COLO829 (cell line): Measurements from ENCODE around the gene GANAB.
"Not testable (repeated sequence)": the region's sequence is repeated elsewhere in the genome, so short reads cannot be mapped to it uniquely, and the experiment has no call there.

Source experiments
- DNase-seq: peaks from one replicate; pipeline ENCODE4 v3.0.0; 2012; ENCODE audit warnings: low spot score

The GANAB gene

DNA sequence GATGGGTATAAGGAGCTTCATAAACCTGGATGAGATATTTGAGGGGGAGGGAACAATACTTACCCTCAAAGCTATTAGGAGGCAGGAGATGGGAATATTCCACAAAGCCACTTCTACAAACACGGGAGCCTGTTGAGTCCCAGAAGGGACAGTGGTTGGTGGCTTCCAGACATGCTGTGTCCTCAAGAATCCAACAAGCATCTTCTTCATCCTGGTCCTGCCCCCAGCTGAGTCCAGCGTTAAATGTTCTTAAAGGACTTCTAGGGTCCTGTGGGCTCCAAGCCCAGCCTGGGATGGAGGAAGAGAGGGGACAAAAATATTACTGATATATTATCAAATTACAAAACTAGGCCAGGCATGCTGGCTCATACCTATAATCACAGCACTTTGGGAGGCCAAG, 21.0 kb upstream of the GANAB start:
- DNase-seq, result no peak

DNA sequence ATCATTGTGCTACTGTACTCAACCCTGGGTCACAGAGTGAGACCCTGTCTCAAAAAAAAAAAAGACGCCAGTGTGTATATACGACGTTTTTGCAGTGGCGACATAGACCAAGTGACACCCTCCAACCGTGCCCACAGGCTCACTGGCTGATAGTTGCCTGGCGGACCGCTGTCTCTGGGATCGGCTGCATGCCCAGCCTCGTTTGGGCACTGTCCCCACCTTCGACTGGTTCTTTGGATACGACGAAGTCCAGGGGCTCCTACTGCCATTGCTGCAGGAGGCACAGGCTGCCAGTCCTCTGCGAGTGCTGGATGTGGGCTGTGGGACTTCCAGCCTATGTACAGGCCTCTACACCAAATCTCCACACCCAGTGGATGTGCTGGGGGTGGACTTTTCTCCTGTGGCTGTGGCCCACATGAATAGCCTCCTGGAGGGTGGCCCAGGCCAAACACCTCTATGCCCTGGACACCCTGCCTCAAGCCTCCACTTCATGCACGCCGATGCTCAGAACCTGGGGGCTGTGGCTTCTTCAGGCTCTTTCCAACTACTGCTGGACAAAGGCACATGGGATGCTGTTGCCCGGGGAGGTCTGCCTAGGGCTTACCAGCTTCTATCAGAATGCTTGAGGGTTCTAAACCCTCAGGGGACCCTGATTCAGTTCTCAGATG, 20.0 kb upstream of the GANAB start:
- DNase-seq, result no peak

GRCh38 chr11:62665599-62666258, 19.3 kb upstream of the GANAB start:
- no peak for DNase-seq

- peak; percentile 93 for DNase-seq
These were observed 18.7 kb upstream of the GANAB start, which contains the start of the genes C11orf98 and CSKMT for GRCh38 chr11:62665075-62665598. Gene C11orf98 (minus strand): TSS chr11:62665210. CDS start chr11:62665169, 41 bp downstream. Gene CSKMT (plus strand): TSS chr11:62665312. CDS start chr11:62665880, 568 bp downstream.

- DNase-seq, result no peak
These were observed 18.1 kb upstream of the GANAB start for GRCh38 chr11:62664405-62665074.

DNA sequence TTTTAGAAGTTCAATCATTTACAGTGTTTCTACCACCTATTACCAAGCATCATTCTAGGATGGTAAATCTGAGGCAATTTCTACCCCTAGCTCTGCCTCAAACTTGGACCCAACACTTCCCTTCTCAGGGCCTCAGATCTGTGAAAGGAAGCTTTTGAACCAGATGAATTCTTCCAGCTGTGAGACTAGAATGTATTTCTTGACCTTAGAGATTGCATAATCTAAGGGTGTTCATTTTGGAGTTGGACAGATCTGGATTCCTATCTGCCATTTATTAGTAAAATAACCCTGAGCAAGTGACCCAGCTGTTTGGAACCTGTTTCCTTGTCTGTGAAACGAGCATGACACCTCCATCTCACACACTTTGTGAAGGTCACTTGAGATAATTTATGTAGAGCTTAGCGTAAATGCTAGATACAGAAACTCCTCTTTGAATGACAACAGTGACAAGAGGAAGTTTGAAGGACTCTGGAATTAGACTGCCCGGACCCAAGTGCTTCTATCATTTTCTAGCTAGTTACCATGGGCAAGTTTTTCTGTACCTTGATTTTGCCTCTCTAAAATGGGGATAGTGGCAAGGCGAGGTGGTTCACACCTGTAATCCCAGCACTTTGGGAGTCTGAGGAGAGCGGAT, 10.5 kb upstream of the GANAB start:
- no peak for DNase-seq

DNA sequence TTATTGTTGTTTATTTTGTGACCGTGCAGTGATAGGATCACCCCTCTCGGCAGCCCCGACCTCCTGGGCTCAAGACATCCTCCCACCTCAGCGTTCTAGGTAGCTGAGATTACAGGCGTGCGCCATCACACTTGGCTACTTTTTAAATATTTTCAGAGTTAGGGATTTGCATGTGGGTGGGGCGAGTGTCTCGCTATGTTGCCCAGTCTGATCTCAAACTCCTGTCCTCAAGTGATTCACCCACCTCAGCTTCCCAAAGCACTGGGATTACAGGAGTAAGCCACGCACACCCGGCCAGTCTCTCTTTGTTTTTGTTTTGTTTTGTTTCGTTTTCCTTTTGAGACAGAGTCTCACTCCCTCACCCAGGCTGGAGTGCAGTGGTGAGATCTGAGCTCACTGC, 7.9 kb upstream of the GANAB start:
- no peak for DNase-seq

DNA sequence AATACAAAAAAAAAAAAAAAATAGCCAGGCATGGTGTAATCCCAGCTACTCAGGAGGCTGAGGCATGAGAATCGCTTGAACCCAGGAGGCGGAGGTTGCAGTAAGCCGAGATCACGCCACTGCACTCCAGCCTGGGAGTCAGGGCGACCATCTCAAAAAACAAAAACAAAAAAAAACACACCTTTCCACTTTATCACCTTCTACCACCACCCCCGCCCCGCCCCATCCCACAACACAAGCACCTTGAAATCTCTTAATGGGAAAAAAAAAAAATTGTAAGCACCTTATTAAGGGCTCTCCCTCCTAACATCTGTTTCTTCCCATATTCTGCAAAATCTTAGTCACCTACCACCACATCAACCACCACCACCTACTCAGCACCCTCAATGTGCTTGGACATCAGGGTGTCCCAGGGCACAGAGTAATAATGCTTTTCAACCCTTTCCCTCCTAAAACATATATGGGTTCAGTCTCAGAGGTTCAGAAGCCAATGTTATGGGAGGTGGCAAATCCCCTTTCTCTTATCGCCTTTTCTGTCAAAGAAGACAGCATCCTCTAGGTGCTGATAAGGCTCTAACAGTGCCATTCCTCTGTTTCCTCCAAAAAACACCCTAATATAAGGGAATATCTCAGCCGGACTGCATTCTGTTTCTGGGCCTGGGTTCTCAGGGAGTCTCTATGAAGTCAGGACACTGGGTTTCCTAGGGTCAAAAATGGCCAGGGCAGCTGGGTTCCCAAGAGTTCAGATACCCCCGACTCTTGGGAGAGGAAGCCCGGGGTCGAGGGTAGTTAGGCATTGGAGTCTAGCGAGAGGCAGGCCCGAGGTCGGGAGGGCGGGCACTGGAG, 6.0 kb upstream of the GANAB start:
- DNase-seq, result no peak

DNA sequence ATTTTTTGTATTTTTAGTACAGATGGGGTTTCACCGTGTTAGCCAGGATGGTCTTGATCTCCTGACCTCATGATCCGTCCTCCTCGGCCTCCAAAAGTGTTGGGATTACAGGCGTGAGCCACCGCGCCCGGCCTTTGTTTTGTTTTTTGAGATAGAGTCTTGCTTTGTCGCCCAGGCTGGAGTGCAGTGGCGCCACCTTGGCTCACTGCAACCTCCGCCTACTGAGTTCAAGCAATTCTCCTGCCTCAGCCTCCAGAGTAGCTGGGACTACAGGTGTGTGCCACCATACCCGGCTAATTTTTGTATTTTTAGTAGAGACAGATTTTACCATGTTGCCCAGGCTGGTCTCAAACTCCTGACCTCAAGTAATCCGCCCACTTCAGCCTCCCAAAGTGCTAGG, 3.9 kb upstream of the GANAB start:
- not testable (repeated sequence) for DNase-seq

GRCh38 chr11:62649486-62649885, 3.1 kb upstream of the GANAB start:
- DNase-seq, result no peak

GRCh38 chr11:62648967-62649364, 2.6 kb upstream of the GANAB start:
- DNase-seq, result no peak

GRCh38 chr11:62648185-62648966, 2.0 kb upstream of the GANAB start:
- DNase-seq, result no peak

- DNase-seq, result no peak
These were observed 1.2 kb upstream of the GANAB start for GRCh38 chr11:62647609-62648005.

GRCh38 chr11:62646825-62647608, 604 bp upstream of the GANAB start:
- no peak for DNase-seq

DNA sequence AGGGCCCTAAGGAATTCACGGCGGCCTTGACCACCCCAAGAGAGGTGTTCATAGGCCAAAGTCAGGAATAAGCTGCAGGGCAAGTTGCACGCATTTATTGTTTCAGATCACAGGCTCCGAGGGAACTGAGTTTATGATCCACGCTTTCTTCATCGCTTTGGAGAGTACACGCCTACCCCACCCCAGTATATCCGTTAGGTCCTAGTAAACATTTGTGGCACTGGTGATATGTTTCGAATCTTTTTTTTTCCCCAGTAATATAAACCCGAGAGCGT, 805 bp downstream of the GANAB start:
- DNase-seq, result no peak

- no peak for DNase-seq
These were observed 2.2 kb downstream of the GANAB start for GRCh38 chr11:62644220-62644619.

- DNase-seq, result no peak
These were observed 13.9 kb downstream of the GANAB start for GRCh38 chr11:62632492-62632891.

DNA sequence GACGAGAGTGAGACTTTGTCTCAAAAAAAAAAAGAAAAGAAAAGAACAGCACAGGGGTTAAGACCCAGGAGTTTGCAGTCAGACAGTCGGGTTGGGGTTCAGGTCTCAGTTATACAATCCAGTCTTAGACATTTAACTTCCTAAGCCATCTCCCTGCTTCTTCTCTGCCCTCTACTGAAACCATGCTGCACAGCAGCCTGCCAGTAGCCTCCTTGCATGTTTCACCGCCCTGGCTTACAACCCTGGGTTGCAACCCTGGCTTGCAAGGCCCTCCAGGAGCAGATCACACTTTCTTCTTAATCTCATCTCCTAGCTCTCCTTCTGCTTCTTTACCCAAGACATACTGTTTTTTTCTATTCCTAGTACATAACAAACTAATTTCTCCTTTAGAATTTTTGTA, 18.7 kb downstream of the GANAB start:
- DNase-seq, result no peak

- no peak for DNase-seq
These were observed 23.8 kb downstream of the GANAB start for GRCh38 chr11:62622476-62623089.
